GM21381 (cell line): Measurements from ENCODE around the gene EIF2B2.
A peak's percentile ranks its signal among the peaks of the same experiment; 100 is the strongest.
"Not testable (repeated sequence)": the region's sequence is repeated elsewhere in the genome, so short reads cannot be mapped to it uniquely, and the experiment has no call there.

ENCODE experiments used
- ATAC-seq: cut with Tn5 transposase; IDR thresholded peaks from one replicate; pipeline ENCODE4 v1.9.1; 2021; ENCODE audit warnings: mild to moderate bottlenecking, moderate library complexity; ENCODE audit not compliant: unreplicated experiment

Gene EIF2B2

GRCh38 chr14:74988131-74988530 is 14.6 kb upstream of the EIF2B2 start:
- ATAC-seq = no peak

- no peak for ATAC-seq
Measured at GRCh38 chr14:74988993-74989392, 13.7 kb upstream of the EIF2B2 start.

- ATAC-seq = not testable (repeated sequence)
Measured at GRCh38 chr14:74994182-74994581, 8.5 kb upstream of the EIF2B2 start.

- not testable (repeated sequence) for ATAC-seq
Measured at GRCh38 chr14:74995781-74996180, 6.9 kb upstream of the EIF2B2 start.

- ATAC-seq = no peak
Measured at GRCh38 chr14:75001261-75001660, 1.5 kb upstream of the EIF2B2 start.

- no peak for ATAC-seq
Measured at GRCh38 chr14:75001899-75002298, 822 bp upstream of the EIF2B2 start.

GRCh38 chr14:75003250-75004027 is 718 bp downstream of the EIF2B2 start:
- peak; percentile 5 for ATAC-seq

- ATAC-seq = no peak
Measured at GRCh38 chr14:75005357-75005756, 2.6 kb downstream of the EIF2B2 start.

GRCh38 chr14:75009176-75009575 is 6.5 kb downstream of the EIF2B2 start:
- ATAC-seq = no peak

- ATAC-seq = no peak
Measured at GRCh38 chr14:75010472-75011093, 7.9 kb downstream of the EIF2B2 start.

- no peak for ATAC-seq
Measured at GRCh38 chr14:75011356-75011994, 8.8 kb downstream of the EIF2B2 start.

- no peak for ATAC-seq
Measured at GRCh38 chr14:75013290-75013689, 10.6 kb downstream of the EIF2B2 start.

- no peak for ATAC-seq
Measured at GRCh38 chr14:75015496-75015895, 12.8 kb downstream of the EIF2B2 start.

- ATAC-seq = no peak
Measured at GRCh38 chr14:75016815-75017214, 14.1 kb downstream of the EIF2B2 start.

GRCh38 chr14:75018694-75019093 is 16.0 kb downstream of the EIF2B2 start:
- ATAC-seq = no peak

- no peak for ATAC-seq
Measured at GRCh38 chr14:75022655-75023054, 19.9 kb downstream of the EIF2B2 start.

GRCh38 chr14:75023108-75023507 is 20.4 kb downstream of the EIF2B2 start:
- ATAC-seq = no peak

GRCh38 chr14:75025082-75025481 is 22.4 kb downstream of the EIF2B2 start:
- ATAC-seq = no peak

- ATAC-seq = no peak
Measured at GRCh38 chr14:75025876-75026275, 23.2 kb downstream of the EIF2B2 start.

GRCh38 chr14:75030147-75030546 is 27.4 kb downstream of the EIF2B2 start:
- ATAC-seq = no peak

- ATAC-seq = no peak
Measured at GRCh38 chr14:75032939-75033338, 30.2 kb downstream of the EIF2B2 start.

- no peak for ATAC-seq
Measured at GRCh38 chr14:75040507-75040906, 37.8 kb downstream of the EIF2B2 start.
